Measurements from ENCODE around the gene LARGE1. TPM values are rescaled to one million over a fixed set of nuclear protein-coding genes. Genes with fewer than 3 reads are reported as not detected.
A peak's percentile ranks its signal among the peaks of the same experiment; 100 is the strongest.

The LARGE1 gene
- total and polyA plus RNA-seq, 8 donors = 4.1 to 29.3 (median 13.7) TPM

- no peak for FAIRE-seq
- Histone ChIP-seq H3K27ac (peak overlapping the region in 2 of 4 donors; percentile 42 to 51), H3K27me3 (no peaks in the 10 kb centered on the region), H3K4me3 (no peak overlapping the region), H3K4me1 (no peaks in the 10 kb centered on the region), H3K36me3 (no peaks in the 10 kb centered on the region), H3K9me3 (no peaks in the 10 kb centered on the region)
- intact Hi-C loops (cut with DNase I) = no loop called here
- WGBS, 2 donors = 65 to 80% methylated on average over 2 of the region's 2 CpGs
- no peak for DNase-seq
- ATAC-seq = peak in 3 of 4 donors; percentile 39 to 77 (median 70)
- TF ChIP-seq CTCF (IDR thresholded peaks at IDR 0.05) = no peak
Observed at GRCh38 chr22:33328789-33329296, 591.4 kb downstream of the LARGE1 start.

GRCh38 chr22:33327348-33327860 is 592.9 kb downstream of the LARGE1 start:
- no peak overlapping the region for H3K4me3 ChIP-seq
- intact Hi-C loops (cut with DNase I) = no loop called here
- H3K27me3 ChIP-seq = no peaks in the 10 kb centered on the region
- FAIRE-seq = no peak
- WGBS, 2 donors = 90 to 96% methylated on average over 9 of the region's 9 CpGs
- no peak for DNase-seq
- no peak overlapping the region for H3K27ac ChIP-seq
- no peaks in the 10 kb centered on the region for H3K36me3 ChIP-seq
- no peak for TF ChIP-seq CTCF (IDR thresholded peaks at IDR 0.05)
- no peaks in the 10 kb centered on the region for H3K4me1 ChIP-seq
- ATAC-seq = no peak
- H3K9me3 ChIP-seq = no peaks in the 10 kb centered on the region

- no peak overlapping the region for H3K4me3 ChIP-seq
- TF ChIP-seq CTCF (IDR thresholded peaks at IDR 0.05) = no peak
- intact Hi-C loops (cut with DNase I) = no loop called here
- no peaks in the 10 kb centered on the region for H3K27me3 ChIP-seq
- no peaks in the 10 kb centered on the region for H3K36me3 ChIP-seq
- FAIRE-seq = no peak
- H3K9me3 ChIP-seq = no peaks in the 10 kb centered on the region
- no peak for DNase-seq
- 88 to 89% methylated on average over 10 of the region's 10 CpGs for WGBS, 2 donors
- no peak for ATAC-seq
- no peak overlapping the region for H3K27ac ChIP-seq
- no peaks in the 10 kb centered on the region for H3K4me1 ChIP-seq
Observed at GRCh38 chr22:33326540-33327295, 593.6 kb downstream of the LARGE1 start.

GRCh38 chr22:33325232-33326004 is 594.9 kb downstream of the LARGE1 start:
- intact Hi-C loops (cut with DNase I) = no loop called here
- no peaks in the 10 kb centered on the region for H3K4me1 ChIP-seq
- H3K9me3 ChIP-seq = no peaks in the 10 kb centered on the region
- no peak for TF ChIP-seq CTCF (IDR thresholded peaks at IDR 0.05)
- no peak overlapping the region for H3K27ac ChIP-seq
- WGBS, 2 donors = 89 to 90% methylated on average over 5 of the region's 5 CpGs
- ATAC-seq = no peak
- H3K36me3 ChIP-seq = no peaks in the 10 kb centered on the region
- no peak for DNase-seq
- no peak for FAIRE-seq
- no peaks in the 10 kb centered on the region for H3K27me3 ChIP-seq
- H3K4me3 ChIP-seq = no peak overlapping the region
